ENCODE results near the gene KLF7.

GRCh38 chr2:207042841-207043240 is 122.9 kb downstream of the KLF7 start:
- no peak for TF ChIP-seq CTCF (IDR thresholded peaks at IDR 0.05; ENCODE audit: insufficient read depth, low read length, poor library complexity, severe bottlenecking)
- TF ChIP-seq EZH2phosphoT487 (conservative IDR thresholded peaks at IDR 0.05; ENCODE audit: low read length): no peak
